IMR-90 (cell line): ENCODE results near the gene PLSCR3. TPM values are rescaled to one million over a fixed set of nuclear protein-coding genes. Genes with fewer than 3 reads are reported as not detected.

Experiments
- ATAC-seq: fragments of 200-7000 bp; cut with Tn5 transposase; 2 replicates; pipeline ENCODE4 v1.9.1; 2020; ENCODE audit warnings: low read depth, mild to moderate bottlenecking, moderate library complexity
- BruUV-seq: library from RNA; stranded (reverse); fragments of 400-500 nt; replicated peaks from 2 replicates; lab custom pipeline; 2021; lab: Mats Ljungman, UMichigan
- CTCF ChIA-PET: fragments of 300-600 bp; formaldehyde crosslinking; extraction: SDS; loops from one replicate; lab custom pipeline; 2021; ENCODE audit warnings: antibody characterized with exemption; lab: Yijun Ruan, JAX
- POLR2A ChIA-PET: fragments of 300-600 bp; sonication (Branson Sonifier 250); formaldehyde crosslinking; loops from one replicate; lab custom pipeline; 2022; ENCODE audit warnings: antibody characterized with exemption; ENCODE audit not compliant: unreplicated experiment; lab: Charles Lee
- DNase-seq: peaks from one replicate; pipeline ENCODE4 v3.0.0; 2013
- H2AFZ ChIP-seq: replicated peaks from 2 replicates; pipeline ENCODE3; 2013; ENCODE audit warnings: low read length, mild to moderate bottlenecking; ENCODE audit not compliant: poor library complexity
- H2AK5ac ChIP-seq: 2 replicates; pipeline ENCODE4 v1.6.1; 2013; ENCODE audit warnings: low read depth, low read length, inconsistent platforms
- H2AK9ac ChIP-seq: replicated peaks from 2 replicates; pipeline ENCODE3; 2013; ENCODE audit warnings: mild to moderate bottlenecking, low read depth, low read length, moderate library complexity; ENCODE audit not compliant: poor library complexity
- H2BK120ac ChIP-seq: 2 replicates; pipeline ENCODE4 v1.6.1; 2013; ENCODE audit warnings: low read depth, low read length, inconsistent platforms
- H2BK15ac ChIP-seq: 3 replicates; pipeline ENCODE4 v1.6.1; 2013; ENCODE audit warnings: low read depth, low read length, inconsistent platforms
- H2BK20ac ChIP-seq: 2 replicates; pipeline ENCODE4 v1.6.1; 2013; ENCODE audit warnings: low read depth, mild to moderate bottlenecking, inconsistent platforms, low read length, moderate library complexity
- H2BK5ac ChIP-seq: 2 replicates; pipeline ENCODE4 v1.6.1; 2013; ENCODE audit warnings: mild to moderate bottlenecking, low read depth, low read length, inconsistent platforms; ENCODE audit not compliant: poor library complexity, severe bottlenecking
- H3K14ac ChIP-seq: replicated peaks from 2 replicates; pipeline ENCODE4 v1.6.1; 2013; ENCODE audit warnings: low read depth, low read length, inconsistent platforms
- H3K18ac ChIP-seq: 2 replicates; pipeline ENCODE4 v1.6.1; 2013; ENCODE audit warnings: low read depth, low read length, control low read depth
- H3K23ac ChIP-seq: 2 replicates; pipeline ENCODE4 v1.6.1; 2013; ENCODE audit warnings: low read depth, low read length, inconsistent platforms
- H3K27ac ChIP-seq: 2 replicates; pipeline ENCODE4 v1.5.1; 2013; ENCODE audit warnings: mild to moderate bottlenecking, control low read depth, low read length; ENCODE audit not compliant: insufficient read depth
- H3K27me3 ChIP-seq: 2 replicates; pipeline ENCODE4 v1.6.1; 2013; ENCODE audit warnings: low read length; ENCODE audit not compliant: control insufficient read depth, insufficient read depth
- H3K36me3 ChIP-seq: 2 replicates; pipeline ENCODE4 v1.6.1; 2013; ENCODE audit warnings: low read length, mixed read lengths; ENCODE audit not compliant: control insufficient read depth, insufficient read depth
- H3K4ac ChIP-seq: 2 replicates; pipeline ENCODE4 v1.6.1; 2013; ENCODE audit warnings: low read depth, low read length, inconsistent platforms
- H3K4me1 ChIP-seq: 2 replicates; pipeline ENCODE4 v1.6.1; 2013; ENCODE audit warnings: low read length, mixed read lengths; ENCODE audit not compliant: control insufficient read depth, insufficient read depth
- H3K4me2 ChIP-seq: 2 replicates; pipeline ENCODE4 v1.6.1; 2013; ENCODE audit warnings: low read depth, mild to moderate bottlenecking, control low read depth, low read length, moderate library complexity
- H3K4me3 ChIP-seq: 2 replicates; pipeline ENCODE4 v1.5.1; 2013; ENCODE audit warnings: low read depth, mild to moderate bottlenecking, control low read depth, low read length, moderate library complexity; ENCODE audit not compliant: insufficient read depth
- H3K56ac ChIP-seq: 2 replicates; pipeline ENCODE4 v1.6.1; 2013; ENCODE audit warnings: low read length, inconsistent platforms; ENCODE audit not compliant: insufficient read depth; ENCODE audit errors: extremely low read depth
- H3K79me1 ChIP-seq, 2 experiments: 2 replicates each; pipeline ENCODE4 v1.6.1; 2013; ENCODE audit warnings: low read length in 2 of 2, inconsistent platforms in 1 of 2, low read depth in 1 of 2
- H3K9ac ChIP-seq: 2 replicates; pipeline ENCODE4 v1.6.1; 2013; ENCODE audit warnings: low read depth, low read length, control low read depth
- H3K9me1 ChIP-seq: 2 replicates; pipeline ENCODE4 v1.6.1; 2013; ENCODE audit warnings: low read length, inconsistent platforms; ENCODE audit not compliant: insufficient read depth
- H3K9me3 ChIP-seq: 2 replicates; pipeline ENCODE4 v1.6.1; 2013; ENCODE audit warnings: low read length; ENCODE audit not compliant: control insufficient read depth, insufficient read depth
- H4K20me1 ChIP-seq: 2 replicates; pipeline ENCODE4 v1.6.1; 2013; ENCODE audit warnings: low read length, inconsistent platforms; ENCODE audit not compliant: insufficient read depth
- H4K5ac ChIP-seq: 2 replicates; pipeline ENCODE4 v1.6.1; 2013; ENCODE audit warnings: mild to moderate bottlenecking, low read depth, low read length, control low read depth
- H4K8ac ChIP-seq, 2 experiments: 2 replicates each; pipeline ENCODE4 v1.6.1; 2013; ENCODE audit warnings: low read depth in 2 of 2, low read length in 2 of 2, control low read depth in 1 of 2, inconsistent platforms in 1 of 2
- H4K91ac ChIP-seq: 2 replicates; pipeline ENCODE4 v1.6.1; 2013; ENCODE audit warnings: low read depth, low read length, inconsistent platforms; ENCODE audit not compliant: insufficient read depth
- BHLHE40 ChIP-seq: fragments of 150-350 bp; IDR thresholded peaks from 2 replicates; pipeline ENCODE4 v1.6.1; 2016; ENCODE audit warnings: mild to moderate bottlenecking, low read depth, low read length
- CEBPB ChIP-seq: IDR thresholded peaks from 2 replicates; pipeline ENCODE4 v1.6.1; 2012; ENCODE audit warnings: low read depth, low read length, improper control_type of control experiment
- CHD1 ChIP-seq: IDR thresholded peaks from 2 replicates; pipeline ENCODE4 v1.6.1; 2012; ENCODE audit warnings: low read depth, low read length, improper control_type of control experiment
- CTCF ChIP-seq: conservative IDR thresholded peaks from 2 replicates; pipeline ENCODE4 v1.5.1; 2012; ENCODE audit warnings: mild to moderate bottlenecking, low read depth, low read length, improper control_type of control experiment
- ELK1 ChIP-seq: fragments of 150-350 bp; IDR thresholded peaks from 2 replicates; pipeline ENCODE4 v1.6.1; 2016; ENCODE audit warnings: low read depth, mild to moderate bottlenecking, low read length, moderate library complexity, borderline replicate concordance
- FOS ChIP-seq: fragments of 150-350 bp; IDR thresholded peaks from 2 replicates; pipeline ENCODE4 v1.6.1; 2016; ENCODE audit warnings: low read depth, low read length
- MAFK ChIP-seq: IDR thresholded peaks from 2 replicates; pipeline ENCODE4 v1.6.1; 2012; ENCODE audit warnings: low read depth, low read length, improper control_type of control experiment
- MAZ ChIP-seq: IDR thresholded peaks from 2 replicates; pipeline ENCODE4 v1.6.1; 2012; ENCODE audit warnings: low read depth, mild to moderate bottlenecking, low read length, improper control_type of control experiment, moderate library complexity, borderline replicate concordance
- MXI1 ChIP-seq: IDR thresholded peaks from 2 replicates; pipeline ENCODE4 v1.6.1; 2012; ENCODE audit warnings: low read depth, mild to moderate bottlenecking, low read length, moderate library complexity, borderline replicate concordance
- NFE2L2 ChIP-seq: fragments of 150-350 bp; IDR thresholded peaks from 2 replicates; pipeline ENCODE4 v1.6.1; 2016; ENCODE audit warnings: low read depth, mild to moderate bottlenecking, low read length
- POLR2A ChIP-seq: IDR thresholded peaks from 2 replicates; pipeline ENCODE4 v1.6.1; 2012; ENCODE audit warnings: mild to moderate bottlenecking, low read depth, low read length
- RAD21 ChIP-seq: IDR thresholded peaks from 2 replicates; pipeline ENCODE4 v1.6.1; 2012; ENCODE audit warnings: low read length, improper control_type of control experiment
- RCOR1 ChIP-seq: IDR thresholded peaks from 2 replicates; pipeline ENCODE4 v1.6.1; 2012; ENCODE audit warnings: mild to moderate bottlenecking, low read length, improper control_type of control experiment; ENCODE audit not compliant: insufficient replicate concordance
- RFX5 ChIP-seq: IDR thresholded peaks from 2 replicates; pipeline ENCODE4 v1.8.0; 2012; ENCODE audit warnings: low read depth, mild to moderate bottlenecking, low read length, moderate library complexity
- SMC3 ChIP-seq: fragments of 150-350 bp; IDR thresholded peaks from 2 replicates; pipeline ENCODE4 v1.6.1; 2016; ENCODE audit warnings: low read depth, mild to moderate bottlenecking, antibody characterized with exemption, low read length, moderate library complexity
- WGBS, 2 experiments: methylation state at CpG; one replicate each; pipeline versions ENCODE4 v1.1.5 to v1.1.7; 2013; ENCODE audit warnings: missing lambda C conversion rate in 2 of 2; ENCODE audit not compliant: insufficient read length in 1 of 2; ENCODE audit errors: extremely low coverage in 2 of 2; 5-methylcytosine and 5-hydroxymethylcytosine counted together
- dilution Hi-C: fragments of 300-500 bp; cut with HindIII; formaldehyde crosslinking; loops from one replicate; pipeline ENCODE4 v1.14.3; 2018; ENCODE audit warnings: low sequenced_read_pairs; ENCODE audit not compliant: unreplicated experiment
- in situ Hi-C: fragments of 300-500 bp; cut with MboI; formaldehyde crosslinking; loops from 3 replicates; pipeline ENCODE4 v1.14.3; 2019; ENCODE audit warnings: low sequenced_read_pairs, inconsistent platforms, mixed read lengths
- intact Hi-C: fragments of 100-400 bp; cut with micrococcal nuclease; formaldehyde crosslinking; loops from 2 replicates; pipeline ENCODE4 v1.10.0; 2022
- polyA plus RNA-seq, 3 experiments: library from polyadenylated mRNA; depleted of rRNA; stranded (reverse); fragments of >200 nt; gene quantifications; 2 replicates each; pipeline ENCODE4 v1.2.3, GENCODE V29; 2012; ENCODE audit warnings: low replicate concordance in 1 of 3
- total RNA-seq: library from RNA; depleted of rRNA; stranded (reverse); fragments of >200 nt; gene quantifications from 2 replicates; pipeline ENCODE4 v1.2.3, GENCODE V29; 2012

PLSCR3 gene
- total and polyA plus RNA-seq, 2 of the 4 experiments (the other 2 are of a cell fraction): 6.1 to 116 TPM

- H3K23ac ChIP-seq: no peak overlapping the region
- H3K4ac ChIP-seq: no peak overlapping the region
- no peaks in the 10 kb centered on the region for H3K9me3 ChIP-seq
- no peak overlapping the region for H2BK15ac ChIP-seq
- H3K18ac ChIP-seq: no peak overlapping the region
- in situ Hi-C loops: no loop called here
- H3K4me3 ChIP-seq: no peak overlapping the region
- H2AK5ac ChIP-seq: no peak overlapping the region
- H4K20me1 ChIP-seq: peaks cover 19% of the 10 kb centered on the region
- no peak overlapping the region for H2BK20ac ChIP-seq
- ChIA-PET POLR2A (no interaction called here), CTCF (no interaction called here)
- H3K36me3 ChIP-seq: no peaks in the 10 kb centered on the region
- H3K56ac ChIP-seq: no peak overlapping the region
- no peak overlapping the region for H2AK9ac ChIP-seq
- H3K27me3 ChIP-seq: peaks cover 15% of the 10 kb centered on the region
- H2AFZ ChIP-seq: no peak overlapping the region
- peaks cover 5% of the 10 kb centered on the region; the same call in 1 of the 2 replicates for H3K9me1 ChIP-seq
- no peak overlapping the region for H2BK120ac ChIP-seq
- H4K8ac ChIP-seq: no peak overlapping the region
- H3K14ac ChIP-seq: no peak overlapping the region
- BruUV-seq: no TSS peak
- no peak overlapping the region for H4K91ac ChIP-seq
- DNase-seq: no peak
- no peak overlapping the region for H4K5ac ChIP-seq
- H3K9ac ChIP-seq: no peak overlapping the region
- peaks cover 11% of the 10 kb centered on the region for H3K4me1 ChIP-seq
- ATAC-seq: no peak
- H3K27ac ChIP-seq: no peak overlapping the region
- intact Hi-C loops: no loop called here
- no peak overlapping the region for H3K4me2 ChIP-seq
- H3K79me1 ChIP-seq: peaks cover 9 to 30% of the 10 kb centered on the region in 2 experiments; a peak in 3 of 4 replicates
- whole genome bisulfite sequencing, 2 experiments: 60% methylated on average over 1 of the region's 19 CpGs; no CpG with 5 or more reads in 1 of the 2 experiments
- dilution Hi-C loops: no loop called here
- H2BK5ac ChIP-seq: no peak overlapping the region
- TF ChIP-seq RAD21: no peak
- TF ChIP-seq RFX5: no peak
- no peak for TF ChIP-seq CTCF
- TF ChIP-seq CEBPB: no peak
- no peak for TF ChIP-seq SMC3
- no peak for TF ChIP-seq MAZ
- TF ChIP-seq BHLHE40: no peak
- TF ChIP-seq POLR2A: no peak
- no peak for TF ChIP-seq MAFK
- TF ChIP-seq ELK1: no peak
- TF ChIP-seq NFE2L2: no peak
- no peak for TF ChIP-seq FOS
- TF ChIP-seq CHD1: no peak
- TF ChIP-seq MXI1: no peak
- no peak for TF ChIP-seq RCOR1
Measured at GRCh38 chr17:7347630-7348477, 46.5 kb downstream of the PLSCR3 start.
